ENCODE results near the gene LARGE1.

DNA sequence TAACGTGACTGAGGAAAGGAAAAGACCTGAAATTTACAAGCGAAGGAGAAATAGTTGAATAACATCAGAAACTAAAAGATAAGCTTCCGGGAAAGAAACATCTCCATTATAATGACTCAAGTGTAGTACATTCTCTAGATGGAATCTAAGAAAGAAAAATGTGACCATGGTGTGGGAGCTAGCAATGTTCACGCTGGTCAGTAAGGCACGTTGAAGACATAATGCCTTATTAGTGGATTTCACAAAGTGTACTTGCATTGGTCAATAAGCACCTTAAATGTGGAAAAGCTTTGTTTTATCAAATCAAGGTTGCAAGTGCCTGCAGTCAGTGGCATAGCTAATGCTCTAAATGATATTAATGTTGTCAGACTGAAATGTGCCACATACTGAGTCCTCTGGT, 2.8 kb upstream of the LARGE1 start:
- TF ChIP-seq, protein P1, sequence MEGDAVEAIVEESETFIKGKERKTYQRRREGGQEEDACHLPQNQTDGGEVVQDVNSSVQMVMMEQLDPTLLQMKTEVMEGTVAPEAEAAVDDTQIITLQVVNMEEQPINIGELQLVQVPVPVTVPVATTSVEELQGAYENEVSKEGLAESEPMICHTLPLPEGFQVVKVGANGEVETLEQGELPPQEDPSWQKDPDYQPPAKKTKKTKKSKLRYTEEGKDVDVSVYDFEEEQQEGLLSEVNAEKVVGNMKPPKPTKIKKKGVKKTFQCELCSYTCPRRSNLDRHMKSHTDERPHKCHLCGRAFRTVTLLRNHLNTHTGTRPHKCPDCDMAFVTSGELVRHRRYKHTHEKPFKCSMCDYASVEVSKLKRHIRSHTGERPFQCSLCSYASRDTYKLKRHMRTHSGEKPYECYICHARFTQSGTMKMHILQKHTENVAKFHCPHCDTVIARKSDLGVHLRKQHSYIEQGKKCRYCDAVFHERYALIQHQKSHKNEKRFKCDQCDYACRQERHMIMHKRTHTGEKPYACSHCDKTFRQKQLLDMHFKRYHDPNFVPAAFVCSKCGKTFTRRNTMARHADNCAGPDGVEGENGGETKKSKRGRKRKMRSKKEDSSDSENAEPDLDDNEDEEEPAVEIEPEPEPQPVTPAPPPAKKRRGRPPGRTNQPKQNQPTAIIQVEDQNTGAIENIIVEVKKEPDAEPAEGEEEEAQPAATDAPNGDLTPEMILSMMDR (IDR thresholded peaks at IDR 0.05): no peak
- TF ChIP-seq POLR2A (IDR thresholded peaks at IDR 0.05): no peak

Data from body of pancreas (tissue), 4 donors.